HG02798 (cell line): Measurements from ENCODE around the gene GALNT12.
A peak's percentile ranks its signal among the peaks of the same experiment; 100 is the strongest.

ENCODE experiments used
- ATAC-seq: cut with Tn5 transposase; IDR thresholded peaks from one replicate; pipeline ENCODE4 v1.9.1; 2021; ENCODE audit warnings: mild to moderate bottlenecking; ENCODE audit not compliant: unreplicated experiment, poor library complexity

GALNT12 gene

GRCh38 chr9:98780059-98780749 is 27.3 kb upstream of the GALNT12 start:
- ATAC-seq, result no peak

GRCh38 chr9:98781588-98782383 is 25.7 kb upstream of the GALNT12 start:
- ATAC-seq, result no peak

DNA sequence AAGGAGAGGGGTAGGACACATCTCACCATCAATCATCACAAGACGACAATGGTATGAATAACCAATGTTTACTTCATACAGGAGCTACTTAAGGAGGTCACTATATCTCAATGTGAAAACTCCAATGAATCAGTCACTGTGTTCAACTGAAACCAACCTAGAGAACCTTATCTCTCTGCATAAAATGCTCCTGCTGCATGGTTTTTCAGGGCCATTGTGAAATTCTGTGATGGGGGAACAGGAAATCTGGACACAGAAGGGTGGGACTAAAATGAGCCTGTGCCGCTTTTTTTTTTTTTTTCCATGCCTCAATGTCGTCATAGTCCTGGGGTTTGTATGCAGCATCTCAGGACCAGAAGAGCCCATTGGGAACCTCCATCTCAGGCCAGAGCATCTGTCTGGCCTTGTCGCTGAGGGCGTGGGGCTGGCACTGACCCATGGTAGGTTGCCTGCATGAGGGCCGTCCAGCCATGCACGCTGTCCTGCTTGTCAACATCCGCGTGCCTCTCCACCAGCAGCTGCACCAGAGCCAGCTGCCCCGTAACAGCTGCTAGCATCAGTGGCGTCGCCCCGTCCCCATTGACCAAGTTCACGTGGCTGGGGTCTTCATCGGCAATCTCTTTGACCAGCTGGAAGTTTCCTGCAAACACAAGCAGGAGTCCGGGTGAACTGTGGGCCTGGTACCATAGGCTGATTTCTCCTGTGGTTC is 23.8 kb upstream of the GALNT12 start:
- ATAC-seq, result no peak

DNA sequence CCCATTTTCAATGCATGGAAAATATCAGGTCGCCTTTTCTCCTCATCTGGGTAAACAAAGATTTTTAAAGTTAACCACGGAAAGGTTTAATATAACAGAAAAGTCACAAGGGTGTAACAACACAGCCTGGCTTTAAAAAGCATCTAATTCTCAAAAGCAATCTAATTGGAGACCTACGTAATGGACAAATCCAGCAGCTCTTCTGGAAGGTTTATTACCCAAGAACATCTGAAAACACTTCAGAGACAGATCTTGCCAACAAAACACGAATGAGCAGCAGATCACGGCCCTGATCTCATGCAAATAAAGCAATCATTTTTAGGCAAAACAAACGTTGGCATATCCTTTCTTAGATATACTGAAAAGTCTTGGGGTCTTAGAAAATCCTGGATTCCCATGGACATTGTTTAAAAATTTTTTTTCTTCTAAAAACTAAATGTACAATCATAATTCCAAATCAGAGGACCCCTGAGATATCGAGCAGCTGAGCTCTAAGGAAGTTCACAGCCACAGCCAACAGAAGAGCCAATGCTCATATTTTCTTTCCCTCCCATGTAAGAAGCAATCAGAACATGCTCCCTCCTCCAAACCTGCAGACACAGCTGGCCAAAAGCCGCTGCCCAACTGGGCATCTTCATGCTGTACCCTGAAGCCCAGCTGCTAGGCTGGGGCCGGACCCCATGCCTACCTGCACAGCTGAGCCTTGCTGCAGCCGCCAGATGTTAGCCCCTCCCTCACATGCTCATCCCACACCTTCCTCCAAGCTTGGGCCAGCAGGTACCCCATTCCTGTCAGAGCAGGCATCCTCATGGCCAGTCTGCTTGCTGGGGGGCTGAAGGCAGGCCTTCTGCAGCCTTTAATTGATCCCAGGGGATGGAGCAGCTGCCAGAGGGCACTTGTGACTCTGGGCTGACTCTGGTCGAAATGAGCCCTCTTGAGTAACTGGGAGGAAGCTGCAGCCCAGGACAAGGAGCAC is 22.4 kb upstream of the GALNT12 start:
- ATAC-seq, result no peak

GRCh38 chr9:98786750-98787510 is 20.5 kb upstream of the GALNT12 start:
- no peak for ATAC-seq

- ATAC-seq, result no peak
Measured at GRCh38 chr9:98787766-98788335, 19.6 kb upstream of the GALNT12 start.

DNA sequence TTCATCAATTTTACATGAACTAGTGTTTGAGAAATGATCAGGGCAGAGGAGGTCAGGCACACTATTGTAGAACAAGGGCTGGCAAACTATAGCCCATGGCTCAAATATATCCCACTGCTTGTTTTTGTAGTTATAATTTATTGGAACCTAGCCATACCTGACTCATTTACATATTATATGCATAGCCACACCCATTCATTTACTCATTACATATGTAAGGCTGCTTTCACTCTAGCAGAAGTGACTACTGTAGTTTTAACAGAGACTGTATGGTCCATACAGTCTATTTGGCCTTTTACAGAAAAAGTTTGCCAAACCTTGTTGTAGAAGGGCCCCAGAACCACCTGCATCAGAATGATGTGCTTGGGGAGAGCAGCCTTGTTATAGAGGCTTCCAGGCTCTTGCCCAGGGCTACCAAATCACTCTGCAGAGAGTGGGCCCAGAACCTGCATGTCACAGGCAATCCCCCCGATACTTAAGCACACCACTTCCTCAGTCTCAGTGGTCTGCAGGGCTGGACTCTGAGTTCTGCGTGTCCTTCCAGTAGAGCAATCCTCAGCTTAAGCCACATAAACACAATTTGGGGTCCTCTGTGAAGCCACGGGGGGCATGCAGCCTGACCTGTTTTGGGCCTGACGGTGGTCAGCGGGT is 17.9 kb upstream of the GALNT12 start:
- ATAC-seq, result no peak

DNA sequence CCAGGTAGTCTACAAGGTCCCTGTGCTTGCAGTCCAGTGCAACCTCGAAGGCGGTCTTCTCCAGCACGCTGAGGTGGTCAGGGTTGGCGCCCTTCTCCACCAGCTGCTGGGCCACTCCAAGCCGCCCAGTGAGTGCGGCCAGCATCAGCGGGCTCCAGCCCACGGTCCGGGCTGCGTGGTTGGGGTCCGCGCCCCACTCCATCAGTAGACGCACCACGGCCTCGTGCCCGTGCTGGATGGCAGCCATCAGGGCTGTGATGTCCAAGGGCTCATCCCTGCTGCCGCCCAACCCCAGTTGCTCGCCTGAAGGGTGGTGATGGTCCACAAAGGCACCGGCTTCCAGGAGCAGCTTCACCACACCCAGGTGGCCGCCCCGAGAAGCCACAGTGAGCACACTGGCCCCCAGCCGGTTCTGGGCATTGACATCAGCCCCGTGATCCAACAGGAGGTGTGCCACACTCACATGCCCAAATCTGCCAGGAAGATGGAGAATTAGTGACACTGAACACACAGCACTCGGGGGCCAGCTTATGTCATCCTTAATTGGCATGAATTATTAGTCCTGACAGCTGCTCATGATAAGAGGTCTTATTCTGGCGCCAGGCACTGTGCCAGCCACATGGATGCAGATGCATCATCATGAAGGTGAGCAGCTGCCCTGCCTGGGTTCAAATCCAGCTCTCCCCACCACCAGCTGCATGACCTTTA is 17.2 kb upstream of the GALNT12 start:
- no peak for ATAC-seq

DNA sequence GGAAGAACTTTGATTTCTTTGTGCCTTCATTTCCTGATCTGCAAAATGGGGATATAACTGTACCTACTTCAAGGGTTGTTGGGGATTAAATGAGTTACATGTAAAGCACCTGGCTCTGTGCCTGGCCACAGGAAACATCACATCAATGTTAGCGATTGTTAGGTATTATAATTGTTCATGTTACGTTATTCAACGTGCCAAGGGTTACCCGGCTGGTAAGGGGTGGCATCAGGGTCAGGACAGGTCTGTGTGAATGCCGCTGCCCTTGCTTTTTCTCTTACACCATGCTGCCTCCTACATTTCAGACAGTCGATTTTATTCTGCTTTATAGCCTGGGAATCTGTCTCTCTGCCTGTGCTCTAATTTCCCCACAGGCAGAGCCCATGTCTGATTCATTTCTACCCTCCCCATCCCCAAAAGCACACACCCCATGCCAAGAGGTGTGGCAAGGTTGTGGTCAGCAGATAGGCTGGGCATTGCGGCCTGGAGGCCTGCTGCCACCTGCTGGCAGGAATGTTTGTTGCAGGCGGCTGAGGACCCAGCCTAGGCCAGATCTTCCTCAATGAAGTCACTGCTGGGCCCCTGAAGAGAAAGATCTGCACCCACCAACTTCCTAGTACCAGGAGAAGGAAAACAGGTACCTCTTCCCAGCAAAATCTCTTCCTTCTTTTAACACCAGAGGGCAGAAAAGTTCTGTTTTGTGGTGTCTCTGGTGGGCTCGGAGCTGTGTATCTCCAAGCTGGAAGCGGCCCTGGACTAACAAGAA is 16.4 kb upstream of the GALNT12 start:
- ATAC-seq, result peak; percentile 74

DNA sequence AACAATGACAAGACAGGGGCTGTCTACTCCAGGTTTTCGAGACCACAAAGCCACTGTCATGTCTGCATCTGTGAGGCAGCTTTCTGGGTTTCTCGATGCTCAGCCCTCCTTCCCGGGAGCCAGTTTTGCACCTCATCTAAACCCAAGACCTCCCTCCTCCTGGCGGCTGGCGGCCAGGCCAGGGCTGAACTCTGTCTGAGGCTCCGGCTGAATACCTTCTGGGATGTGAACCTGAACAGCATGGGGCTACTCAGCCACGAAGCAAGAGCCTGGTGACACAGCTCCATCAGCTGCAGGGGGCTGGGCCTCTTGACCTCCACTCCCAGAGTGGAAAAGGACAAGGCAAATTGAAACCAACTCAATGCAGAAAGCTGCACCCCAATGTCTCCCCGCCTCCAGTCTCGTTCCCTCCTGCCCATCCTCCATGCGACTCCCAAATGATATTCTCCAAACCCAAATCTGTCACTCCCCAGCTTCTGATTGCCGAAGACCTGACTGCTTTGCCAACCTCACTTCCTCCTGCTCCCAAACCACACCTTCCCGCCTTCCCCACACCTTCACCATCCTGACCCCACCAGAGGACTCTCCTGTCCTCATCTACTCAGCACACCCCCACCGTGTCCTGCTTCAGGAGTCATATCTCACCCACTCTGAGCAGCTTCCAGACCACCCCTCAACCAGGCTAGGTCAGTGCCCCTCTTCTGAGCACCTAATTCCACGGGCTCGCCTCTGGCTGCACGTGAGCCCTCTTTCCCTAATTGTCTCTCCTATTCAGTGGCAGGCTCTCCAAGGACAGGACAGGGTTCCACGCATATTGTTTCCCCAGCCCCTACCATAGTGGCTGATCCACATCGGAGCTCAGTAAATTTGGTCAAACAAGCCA is 15.6 kb upstream of the GALNT12 start:
- no peak for ATAC-seq

DNA sequence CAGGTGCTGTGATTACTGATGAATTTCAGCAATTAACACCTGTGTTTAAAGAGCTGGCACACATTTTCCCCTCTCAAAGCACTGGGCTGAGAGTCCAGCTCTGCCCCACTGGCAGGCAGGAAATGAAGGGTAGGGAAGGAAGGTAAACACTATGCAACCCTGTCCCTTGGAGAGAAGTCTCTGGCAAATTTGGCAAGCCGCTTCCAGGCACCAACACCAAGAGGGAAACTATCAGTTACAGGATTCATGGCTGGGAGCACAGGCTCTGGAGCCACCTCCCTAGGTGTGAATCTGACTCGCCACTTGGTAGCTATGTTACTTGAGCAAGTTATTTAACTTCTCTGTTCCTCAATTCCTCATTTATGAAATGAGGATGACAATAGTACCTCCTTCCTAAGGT is 14.4 kb upstream of the GALNT12 start:
- ATAC-seq, result no peak

DNA sequence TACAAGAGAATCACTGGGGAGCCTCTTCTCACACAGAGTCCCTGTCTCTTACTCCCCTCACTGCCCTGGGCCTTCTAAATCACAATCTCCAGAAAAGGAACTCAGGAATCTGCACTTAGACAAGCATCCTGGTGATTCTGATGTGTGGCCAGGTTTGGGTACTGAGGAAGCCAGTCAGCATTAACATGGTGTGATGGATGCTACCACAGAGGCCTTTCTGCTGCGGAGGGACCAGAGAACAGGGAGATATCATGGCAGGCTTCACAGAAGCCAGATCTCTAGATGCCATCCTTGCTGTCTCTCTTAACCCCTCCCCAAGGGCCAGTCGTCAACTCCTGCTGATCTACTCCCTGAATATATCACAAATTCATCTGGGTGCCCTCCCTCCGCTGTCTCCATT is 12.7 kb upstream of the GALNT12 start:
- no peak for ATAC-seq

GRCh38 chr9:98795295-98795955 is 12.0 kb upstream of the GALNT12 start:
- ATAC-seq, result no peak

DNA sequence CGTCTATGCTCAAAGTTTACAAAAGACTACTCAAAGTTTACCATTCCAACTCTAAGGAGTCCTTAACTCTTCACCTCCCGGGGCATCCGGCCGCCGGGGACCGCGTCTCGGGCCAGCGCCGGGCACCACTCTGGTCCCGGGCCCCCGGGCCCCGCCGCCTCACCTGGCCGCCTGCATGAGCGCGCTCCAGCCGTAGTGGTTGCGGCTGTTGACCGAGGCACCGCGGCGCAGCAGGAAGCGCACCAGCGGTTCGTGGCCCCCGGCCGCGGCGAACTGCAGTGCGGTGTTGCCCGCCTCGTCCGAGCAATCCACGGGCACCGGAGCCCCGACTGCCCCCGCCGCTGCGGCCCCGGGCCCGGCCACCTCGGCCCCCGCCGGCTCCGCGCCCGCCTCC is 11.5 kb upstream of the GALNT12 start:
- peak; percentile 43 for ATAC-seq

- ATAC-seq, result peak; percentile 85
Measured at GRCh38 chr9:98796364-98797101, 10.9 kb upstream of the GALNT12 start, which contains the start of gene ANKS6. Gene ANKS6, minus strand, starts transcription at chr9:98796555. Its CDS starts 64 bp downstream, at chr9:98796491.
